GM19395 (cell line): ENCODE measurements around the gene BHLHE23.

ENCODE experiments used
- ATAC-seq: cut with Tn5 transposase; IDR thresholded peaks from one replicate; pipeline ENCODE4 v1.9.1; 2021; ENCODE audit warnings: mild to moderate bottlenecking, moderate library complexity; ENCODE audit not compliant: unreplicated experiment

The BHLHE23 gene

GRCh38 chr20:63009988-63010769 lies 3.4 kb upstream of the BHLHE23 start:
- peak; percentile 66 for ATAC-seq

GRCh38 chr20:63009045-63009961 lies 2.5 kb upstream of the BHLHE23 start:
- ATAC-seq, result peak; percentile 42

GRCh38 chr20:63008541-63009044 lies 1.8 kb upstream of the BHLHE23 start:
- ATAC-seq, result no peak

GRCh38 chr20:63007646-63008488 lies 1.1 kb upstream of the BHLHE23 start:
- no peak for ATAC-seq

- no peak for ATAC-seq
These were observed 539 bp upstream of the BHLHE23 start for GRCh38 chr20:63007360-63007645.

- no peak for ATAC-seq
These were observed 763 bp downstream of the BHLHE23 start for GRCh38 chr20:63005862-63006539.

- no peak for ATAC-seq
These were observed 1.4 kb downstream of the BHLHE23 start for GRCh38 chr20:63005365-63005861.

DNA sequence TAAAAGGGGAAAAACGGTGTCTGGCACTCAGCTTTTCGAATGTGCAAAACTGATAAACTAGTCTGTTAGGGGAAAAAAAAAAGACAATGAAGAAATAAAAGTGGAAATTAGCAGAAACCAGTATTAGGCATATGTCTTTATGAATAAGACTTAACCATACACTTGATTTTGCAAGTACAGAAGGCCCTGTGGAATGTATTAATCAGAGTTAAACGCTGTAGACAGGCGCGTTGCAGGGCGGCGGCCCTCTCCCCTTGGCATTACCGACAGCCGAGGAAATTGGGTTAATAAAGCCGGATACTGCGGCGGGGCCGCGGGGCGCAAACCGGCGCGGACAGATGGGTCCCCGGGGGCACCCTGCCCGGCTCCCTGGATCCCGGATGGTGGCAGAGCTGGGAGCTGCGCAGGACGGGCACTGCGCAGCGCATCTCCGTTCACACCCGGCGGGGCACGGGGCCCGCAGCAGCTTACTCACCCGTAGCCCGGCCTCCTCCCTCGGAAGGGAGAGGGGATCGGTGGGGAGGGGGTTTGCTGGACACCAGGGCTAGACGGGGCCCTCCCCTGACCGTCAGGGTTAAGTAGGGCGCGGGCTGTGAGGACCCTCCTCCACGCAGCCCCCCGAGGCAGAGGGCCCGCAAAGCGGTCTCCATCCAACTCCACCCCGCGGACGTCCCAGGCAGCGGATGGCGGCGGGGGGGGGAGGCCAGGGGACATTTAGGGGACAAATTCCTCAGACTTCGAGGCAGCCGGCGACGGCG lies 2.0 kb downstream of the BHLHE23 start:
- ATAC-seq, result no peak

- no peak for ATAC-seq
These were observed 3.2 kb downstream of the BHLHE23 start for GRCh38 chr20:63003546-63003945.

DNA sequence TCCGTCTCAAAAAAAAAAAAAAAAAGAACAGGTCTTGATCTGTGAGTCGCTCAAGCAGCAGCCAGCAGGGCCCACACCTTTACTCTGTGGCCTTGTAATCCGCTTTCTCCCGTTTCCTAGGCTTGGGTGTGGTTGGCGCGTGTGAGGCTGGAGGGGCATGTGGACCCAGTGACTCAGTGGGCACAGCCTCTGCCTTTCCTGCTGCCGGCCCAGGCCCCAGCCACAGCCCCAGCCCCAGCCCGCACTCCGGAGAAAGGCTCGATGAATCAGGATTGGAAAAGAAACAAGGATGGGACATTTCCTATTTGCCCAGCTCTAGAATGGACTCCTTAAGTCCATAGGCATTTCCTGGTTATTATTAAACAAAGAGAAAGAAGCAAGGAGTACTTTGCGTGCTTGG lies 4.3 kb downstream of the BHLHE23 start:
- ATAC-seq, result no peak

DNA sequence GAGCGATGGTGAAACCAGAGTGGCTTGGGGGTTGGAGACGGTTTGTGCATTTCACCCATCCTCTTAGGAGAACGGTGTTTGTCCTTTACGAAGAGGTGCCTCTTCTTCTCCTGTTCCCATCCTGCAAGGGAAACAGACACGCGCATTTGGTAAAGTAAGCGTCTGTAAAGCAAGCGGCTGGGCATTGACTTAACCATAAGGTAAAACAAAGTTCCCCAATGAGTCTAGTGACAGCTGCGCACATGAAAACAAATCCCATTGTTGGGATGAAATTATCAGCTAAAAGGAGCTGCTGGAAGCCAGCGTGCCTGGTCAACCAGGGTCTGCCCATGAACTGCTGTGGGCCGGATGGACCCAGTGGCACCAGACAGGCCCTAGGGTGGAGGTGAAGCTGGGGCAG lies 5.8 kb downstream of the BHLHE23 start:
- ATAC-seq, result no peak

- no peak for ATAC-seq
These were observed 6.7 kb downstream of the BHLHE23 start for GRCh38 chr20:63000036-63000435.

DNA sequence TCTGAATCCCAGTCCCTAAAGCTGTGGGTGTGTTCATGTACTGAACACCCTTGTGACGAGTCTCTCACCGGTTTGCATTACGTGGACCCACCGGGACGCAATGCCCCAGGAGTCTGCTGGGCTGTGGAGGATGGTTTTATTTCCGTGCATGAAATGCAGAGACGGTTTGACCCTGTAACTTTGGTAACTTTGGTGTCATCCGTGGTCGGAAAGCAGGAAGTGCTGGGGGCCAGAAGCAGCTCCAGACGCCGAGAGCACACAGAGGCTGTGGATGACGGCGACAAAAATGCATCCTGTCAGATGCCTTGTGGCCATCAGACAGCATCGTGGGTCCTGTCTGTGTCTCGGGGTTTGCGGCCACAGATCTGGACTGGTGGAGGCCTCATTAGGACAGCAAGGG lies 7.2 kb downstream of the BHLHE23 start:
- ATAC-seq, result no peak

DNA sequence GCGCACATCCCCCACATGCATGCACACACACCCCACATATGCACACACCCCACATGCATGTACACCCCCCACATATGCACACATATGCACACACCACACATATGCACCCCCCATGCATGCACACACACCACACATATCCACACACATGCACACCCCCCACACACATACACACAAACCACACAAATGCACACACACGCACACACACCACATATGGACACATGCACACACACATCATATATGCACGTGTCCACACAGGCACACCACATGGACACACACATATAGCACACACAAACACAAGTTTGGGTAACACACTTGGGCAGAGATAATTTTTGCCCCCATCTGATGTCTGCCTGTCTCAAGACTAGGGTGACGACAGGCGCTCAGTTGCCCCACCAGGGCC lies 8.3 kb downstream of the BHLHE23 start:
- ATAC-seq, result no peak

- no peak for ATAC-seq
These were observed 9.2 kb downstream of the BHLHE23 start for GRCh38 chr20:62997417-62998035.

- no peak for ATAC-seq
These were observed 10.2 kb downstream of the BHLHE23 start for GRCh38 chr20:62996596-62996982.

DNA sequence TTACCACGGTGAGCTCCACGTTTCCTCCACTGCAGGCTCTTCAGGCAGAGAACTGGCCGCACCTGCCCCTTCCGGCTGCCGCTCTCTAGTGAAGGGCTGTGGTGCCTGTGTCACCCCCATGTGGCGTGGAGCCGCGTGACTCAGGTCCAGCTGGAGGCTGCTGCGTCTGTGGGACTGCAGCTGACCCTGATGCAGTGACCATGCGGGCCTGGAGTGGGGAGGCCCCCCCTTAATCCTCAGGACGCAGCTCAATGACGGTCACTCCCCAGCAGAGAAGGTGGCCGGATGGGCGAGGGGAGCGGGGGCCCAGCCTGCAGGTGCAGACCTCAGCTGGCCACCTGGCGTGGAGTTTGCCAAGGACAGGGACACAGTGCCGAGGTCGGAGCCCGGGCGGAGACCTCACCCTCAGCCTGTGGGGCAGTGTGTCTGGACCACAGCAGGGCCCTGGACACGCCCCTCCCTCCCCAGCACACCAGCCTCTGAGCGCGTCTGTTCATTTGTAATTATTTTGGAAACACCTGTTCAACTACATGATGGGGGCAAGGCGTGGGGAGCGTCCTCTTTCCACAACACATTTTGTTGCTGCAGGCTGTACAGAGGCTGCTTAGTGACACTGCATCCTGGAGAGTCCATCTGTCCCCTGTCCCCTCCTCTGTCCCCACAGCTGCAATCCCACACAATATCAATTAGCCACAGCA lies 10.7 kb downstream of the BHLHE23 start:
- no peak for ATAC-seq

DNA sequence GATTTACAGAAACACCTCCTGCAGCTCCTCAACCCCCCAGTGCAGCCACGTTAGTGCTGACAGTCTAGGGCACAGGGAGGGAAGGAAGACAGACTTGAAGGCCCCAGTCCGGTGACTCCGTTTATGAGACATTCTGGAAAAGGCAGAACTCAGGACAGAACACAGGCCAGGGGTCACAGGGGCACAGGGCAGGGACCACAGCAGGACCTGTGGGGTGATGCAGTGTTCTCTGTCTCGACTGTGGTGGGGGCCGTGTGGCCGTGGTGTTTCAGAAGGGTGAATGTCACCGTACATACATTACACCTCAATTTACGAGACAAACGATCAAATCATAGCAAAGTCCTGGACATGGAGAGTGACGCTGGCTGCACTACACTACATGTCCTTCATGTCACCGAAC lies 11.3 kb downstream of the BHLHE23 start:
- no peak for ATAC-seq

DNA sequence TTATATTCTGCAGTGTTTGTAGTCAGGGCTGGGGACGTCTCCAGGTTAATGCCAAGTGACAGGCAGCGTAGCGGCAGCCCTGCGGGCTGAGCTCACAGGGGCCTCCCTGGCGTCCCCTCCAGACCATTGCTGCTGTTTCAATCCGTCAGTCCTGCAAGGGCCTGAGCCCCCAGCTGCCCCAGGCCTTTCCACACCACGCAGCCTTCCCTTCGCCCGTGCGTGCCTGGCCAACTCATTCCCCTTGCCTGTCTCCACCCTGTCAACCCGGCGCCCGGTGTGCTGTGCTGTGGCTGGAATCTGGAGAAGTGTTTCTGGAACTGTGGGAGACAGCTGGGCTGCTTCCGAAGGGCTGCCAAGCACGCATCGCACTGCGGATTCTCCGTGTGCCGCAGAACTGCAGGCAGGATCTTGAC lies 11.9 kb downstream of the BHLHE23 start:
- ATAC-seq, result no peak
